Measurements from ENCODE around the gene NOX5. TPM values are rescaled to one million over a fixed set of nuclear protein-coding genes. Genes with fewer than 3 reads are reported as not detected.

NOX5 gene
- total RNA-seq, 2 experiments from 2014 or later, result 0.02 TPM; not detected in 1

- Mint-ChIP-seq H3K4me3 (no peak overlapping the region), H3K4me1 (ENCODE audit: low read depth) (peaks cover 30% of the 10 kb centered on the region), H3K36me3 (no peaks in the 10 kb centered on the region), H3K9me3 (no peaks in the 10 kb centered on the region), H3K27me3 (no peaks in the 10 kb centered on the region), H3K27ac (no peak overlapping the region)
- ChIA-PET POLR2A (interaction anchor here (0.9 kb wide), 1 partner anchor 19 kb away, joined by 3 read pairs; no protein-coding TSS in a partner anchor), CTCF (interaction anchor here (0.6 kb wide), 1 partner anchor 1401 kb away, joined by 3 read pairs; no protein-coding TSS in a partner anchor)
- intact Hi-C loops (cut with micrococcal nuclease), result loop anchor here (5.0 kb wide), 1 partner anchor 362 kb away; no protein-coding TSS in a partner anchor
- DNase-seq, result no peak
Observed at GRCh38 chr15:69105451-69105985, 91.0 kb downstream of the NOX5 start.

GRCh38 chr15:69107025-69107620 is 92.6 kb downstream of the NOX5 start:
- Mint-ChIP-seq H3K4me1 (ENCODE audit: low read depth) (peaks cover 30% of the 10 kb centered on the region), H3K36me3 (no peaks in the 10 kb centered on the region), H3K27ac (peak overlapping the region; percentile 23), H3K4me3 (no peak overlapping the region), H3K9me3 (no peaks in the 10 kb centered on the region), H3K27me3 (no peaks in the 10 kb centered on the region)
- POLR2A ChIA-PET, result interaction anchor here (1.0 kb wide), 1 partner anchor 53 kb away, joined by 3 read pairs; the partner anchor contains the start of gene GLCE
- intact Hi-C loops (cut with micrococcal nuclease), result loop anchor here (5.0 kb wide), 1 partner anchor 360 kb away; no protein-coding TSS in a partner anchor
- DNase-seq, result no peak
- CTCF ChIA-PET, result interaction anchor here (0.6 to 1.3 kb wide), 3 partner anchors 51 to 359 kb away, joined by 3 to 4 read pairs (median 3); no protein-coding TSS in a partner anchor

Other genes with a start within 250 kb of the NOX5 start
- 100 to 1,000 TPM; 190 to 204 TPM for gene ANP32A, start 193.8 kb upstream of the NOX5 start, total RNA-seq
- gene SPESP1, start 84.2 kb upstream of the NOX5 start, total RNA-seq, result 1 to 10 TPM; 1.5 TPM
- 1 to 10 TPM; 3.9 to 4.4 TPM for gene GLCE, start 145.9 kb downstream of the NOX5 start, total RNA-seq